Measurements from ENCODE around the gene TENT4B.

Gene TENT4B

DNA sequence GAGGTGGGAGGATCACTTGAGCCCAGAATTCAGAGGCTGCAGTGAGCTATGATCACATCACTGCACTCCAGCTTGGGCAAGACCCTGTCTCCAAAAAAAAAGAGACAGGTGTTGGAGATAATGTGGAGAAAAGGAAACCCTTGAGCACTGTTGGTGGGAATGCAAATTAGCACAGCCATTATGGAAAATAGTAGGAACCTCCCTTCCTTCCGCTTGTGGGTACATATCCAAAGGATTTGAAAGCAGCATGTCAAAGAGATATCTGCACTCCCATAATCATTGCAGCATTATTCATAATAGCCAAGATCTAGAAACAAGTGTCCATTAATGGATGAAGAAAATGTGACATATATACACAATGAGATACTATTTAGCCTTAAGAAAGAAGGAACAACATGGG, 103.5 kb downstream of the TENT4B start:
- no peak for DNase-seq (ENCODE audit: low read depth)

DNA sequence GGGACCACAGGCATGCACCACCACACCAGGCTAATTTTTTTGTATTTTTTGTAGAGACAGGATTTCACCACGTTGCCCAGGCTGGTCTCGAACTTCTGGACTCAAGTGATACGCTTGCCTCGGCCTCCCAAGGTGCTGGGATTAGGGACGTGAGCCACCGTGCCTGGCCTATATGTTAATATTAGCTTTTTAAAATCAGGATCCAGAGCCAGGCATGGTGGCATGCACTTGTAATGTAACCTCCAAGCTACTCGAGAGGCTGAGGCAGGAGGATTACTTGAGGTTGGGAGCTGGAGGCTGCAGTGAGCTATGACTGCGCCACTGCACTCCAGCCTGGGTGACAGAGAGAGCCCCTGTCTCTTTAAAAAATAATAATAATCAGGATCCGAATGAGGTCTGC, 104.8 kb downstream of the TENT4B start:
- DNase-seq (ENCODE audit: low read depth): no peak

DNA sequence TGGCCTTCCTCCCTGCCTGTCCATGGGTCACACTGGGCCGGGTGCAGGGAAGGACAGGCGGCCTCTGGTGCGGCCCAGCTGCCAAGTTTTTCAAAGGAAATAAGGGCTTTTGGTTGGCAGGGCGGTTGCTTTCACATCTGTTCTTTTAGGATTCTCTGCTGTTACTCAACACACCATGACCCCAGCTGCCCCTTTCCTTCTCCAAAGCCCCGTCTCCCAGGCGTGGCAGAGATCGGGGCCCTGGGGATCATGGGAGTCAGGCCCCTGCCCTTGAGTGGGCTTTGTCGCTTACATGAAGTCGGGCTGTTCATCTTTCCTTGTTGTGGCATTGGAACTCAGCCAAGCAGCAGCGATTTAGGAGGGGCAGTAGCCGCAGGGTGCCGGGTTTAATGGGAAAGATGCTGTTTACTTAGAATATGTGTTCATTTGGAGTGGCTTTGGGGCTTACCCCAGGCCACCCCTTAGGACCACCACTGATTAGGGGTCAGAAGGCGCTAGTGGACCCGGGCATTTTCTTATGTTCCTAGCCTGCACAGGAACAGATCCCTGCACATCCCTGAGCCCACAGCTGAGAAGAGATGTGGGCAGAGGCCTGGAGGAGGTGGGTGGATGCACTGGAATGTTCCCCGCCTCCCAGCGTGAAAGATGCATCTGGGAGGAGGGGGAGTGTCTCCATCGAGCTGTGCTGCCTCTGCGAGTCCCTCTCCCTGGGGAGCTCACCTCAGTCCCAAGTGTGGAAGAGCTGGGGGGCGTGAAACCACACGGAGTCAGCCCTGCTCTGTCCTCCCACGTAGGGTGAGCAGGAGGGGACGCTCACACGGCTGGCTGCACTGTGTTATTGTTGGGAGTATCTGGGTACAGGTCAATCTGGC, 106.5 kb downstream of the TENT4B start:
- DNase-seq (ENCODE audit: low read depth): no peak

DNA sequence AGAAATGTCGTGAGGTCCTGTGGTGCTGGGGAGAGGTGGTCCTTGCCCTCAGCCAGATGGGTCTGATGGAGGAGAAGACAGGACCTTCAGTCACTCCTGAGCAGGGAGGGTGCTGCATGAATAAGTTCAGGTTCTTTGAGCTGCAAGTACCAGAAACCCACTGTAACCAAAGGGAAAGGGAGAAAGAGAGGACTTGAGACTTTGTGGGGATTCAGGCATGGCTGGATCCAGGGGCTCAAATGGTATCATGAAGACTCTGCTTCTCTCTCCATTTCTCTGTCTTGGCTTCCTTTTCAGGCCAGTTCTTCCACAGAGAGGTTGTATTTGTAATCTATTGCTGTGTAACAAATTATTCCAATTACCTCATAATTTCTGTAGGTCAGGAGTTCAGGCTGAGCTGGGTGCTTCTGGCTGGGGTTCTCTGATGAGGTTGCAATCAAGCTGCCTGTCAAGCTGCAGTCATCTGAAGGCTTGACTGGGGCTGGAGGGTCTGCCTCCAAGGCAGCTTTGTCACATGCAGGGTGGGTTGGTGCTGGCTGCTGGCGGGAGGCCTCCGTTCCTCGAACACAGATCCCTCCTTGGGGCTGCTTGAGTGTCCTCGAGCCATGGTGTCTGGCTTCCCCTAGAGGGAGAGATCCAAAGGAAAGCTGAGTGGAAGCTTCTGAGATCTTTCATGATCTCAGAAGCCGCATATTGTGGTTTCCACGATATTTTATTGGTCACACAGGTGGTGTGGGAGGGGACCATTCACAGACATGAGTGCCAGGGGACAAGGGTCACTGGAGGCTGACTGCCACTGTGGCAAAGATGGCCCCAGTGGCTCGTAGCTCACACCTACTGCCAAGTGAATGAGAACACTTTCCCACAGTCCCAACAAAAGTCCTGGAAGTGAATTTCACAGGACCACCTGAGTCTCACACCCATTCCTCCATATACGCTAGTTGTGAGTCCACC, 107.4 kb downstream of the TENT4B start:
- DNase-seq (ENCODE audit: low read depth): no peak

DNA sequence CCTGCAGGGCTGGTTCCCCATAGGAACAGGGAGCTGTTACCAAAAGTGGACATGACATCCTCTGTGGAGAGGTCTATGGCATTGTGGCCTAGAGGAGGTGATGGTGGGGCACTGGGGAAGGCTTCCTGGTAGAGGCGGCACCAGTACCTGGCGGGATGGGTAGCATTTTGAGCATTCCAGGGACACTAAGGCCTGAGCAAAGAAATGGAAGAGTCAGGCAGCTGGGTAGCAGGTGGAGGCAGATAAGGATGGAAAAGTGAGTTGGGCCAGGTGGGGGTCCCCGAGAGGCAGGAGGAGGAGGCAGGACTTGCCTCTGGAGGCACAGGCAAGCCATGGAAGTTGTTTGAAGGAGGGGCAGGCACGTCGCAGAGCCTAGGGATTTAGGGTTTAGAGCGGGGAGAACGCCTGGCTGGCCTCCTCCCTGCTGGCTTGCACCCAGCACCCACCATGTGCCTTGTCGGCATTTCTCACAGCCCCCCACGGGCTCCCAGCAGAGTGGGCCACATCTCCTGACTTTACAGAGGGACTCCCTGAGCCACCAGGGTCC, 108.1 kb downstream of the TENT4B start:
- DNase-seq (ENCODE audit: low read depth): no peak

DNA sequence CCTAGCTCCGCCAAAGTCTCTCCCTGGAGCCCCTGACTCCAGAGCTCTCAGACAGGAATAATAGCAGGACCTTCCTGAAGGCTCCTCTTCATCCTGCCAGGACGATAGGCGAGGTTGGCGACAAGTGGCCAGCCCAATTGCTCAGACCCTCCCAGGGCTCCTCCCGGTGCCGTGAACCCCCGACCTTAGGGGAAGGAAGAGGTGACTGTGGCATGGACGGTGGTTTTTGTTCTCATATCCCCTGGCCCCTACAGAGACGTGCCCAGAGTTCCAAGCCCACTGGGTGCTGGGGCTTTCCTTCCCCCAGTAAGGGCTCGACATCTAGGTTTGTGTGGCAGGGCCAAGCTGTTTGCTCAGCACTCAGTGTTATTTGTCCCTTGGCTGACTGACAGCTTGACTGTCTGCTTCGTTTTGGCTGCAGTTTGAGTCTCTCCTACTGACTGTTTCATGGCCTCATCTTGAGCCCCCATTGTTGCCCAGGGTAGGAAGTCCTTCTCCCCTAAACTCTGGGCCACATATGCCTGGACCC, 108.7 kb downstream of the TENT4B start:
- DNase-seq (ENCODE audit: low read depth): no peak

DNA sequence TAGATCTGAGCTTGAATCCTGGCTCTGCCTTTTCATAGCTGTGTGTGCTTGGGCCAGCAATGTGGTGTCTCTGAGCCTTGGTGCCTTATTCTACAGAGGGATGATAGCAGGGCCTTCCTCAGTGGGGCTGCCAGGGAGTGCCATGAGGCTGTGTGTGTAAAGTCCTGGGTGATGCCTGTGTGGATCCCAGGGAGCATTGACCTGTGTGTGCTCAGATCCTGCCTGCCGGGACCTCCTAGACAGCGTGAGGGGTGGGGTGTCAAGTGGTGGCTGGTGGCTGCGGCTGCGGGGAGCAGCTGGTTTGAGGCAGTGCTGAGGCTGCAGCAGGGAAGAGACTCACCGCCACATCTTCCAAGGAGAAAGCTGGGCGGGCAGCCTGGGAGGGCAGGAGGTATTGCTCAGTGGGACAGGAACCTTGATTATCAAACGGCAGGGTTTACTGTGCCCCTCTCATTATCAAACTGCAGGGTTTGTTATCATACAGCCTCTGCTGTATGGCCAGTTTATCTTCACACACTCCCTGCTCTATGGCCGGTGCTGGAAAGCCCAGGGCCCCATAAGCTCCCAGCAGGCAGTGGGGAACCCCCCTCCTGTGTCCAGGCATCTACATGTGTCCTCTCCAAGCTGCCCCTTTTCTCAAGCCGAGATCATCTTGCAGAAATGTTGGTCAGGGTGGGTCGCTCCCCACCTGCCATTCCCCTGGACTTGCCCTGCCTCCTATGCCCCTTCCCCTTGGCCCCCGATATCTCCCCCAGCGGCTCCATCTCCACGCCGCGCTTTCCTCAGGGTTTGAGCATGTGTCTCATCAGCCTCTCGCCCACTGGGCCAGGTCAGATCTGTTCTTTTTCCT, 110.2 kb downstream of the TENT4B start:
- no peak for DNase-seq (ENCODE audit: low read depth)

DNA sequence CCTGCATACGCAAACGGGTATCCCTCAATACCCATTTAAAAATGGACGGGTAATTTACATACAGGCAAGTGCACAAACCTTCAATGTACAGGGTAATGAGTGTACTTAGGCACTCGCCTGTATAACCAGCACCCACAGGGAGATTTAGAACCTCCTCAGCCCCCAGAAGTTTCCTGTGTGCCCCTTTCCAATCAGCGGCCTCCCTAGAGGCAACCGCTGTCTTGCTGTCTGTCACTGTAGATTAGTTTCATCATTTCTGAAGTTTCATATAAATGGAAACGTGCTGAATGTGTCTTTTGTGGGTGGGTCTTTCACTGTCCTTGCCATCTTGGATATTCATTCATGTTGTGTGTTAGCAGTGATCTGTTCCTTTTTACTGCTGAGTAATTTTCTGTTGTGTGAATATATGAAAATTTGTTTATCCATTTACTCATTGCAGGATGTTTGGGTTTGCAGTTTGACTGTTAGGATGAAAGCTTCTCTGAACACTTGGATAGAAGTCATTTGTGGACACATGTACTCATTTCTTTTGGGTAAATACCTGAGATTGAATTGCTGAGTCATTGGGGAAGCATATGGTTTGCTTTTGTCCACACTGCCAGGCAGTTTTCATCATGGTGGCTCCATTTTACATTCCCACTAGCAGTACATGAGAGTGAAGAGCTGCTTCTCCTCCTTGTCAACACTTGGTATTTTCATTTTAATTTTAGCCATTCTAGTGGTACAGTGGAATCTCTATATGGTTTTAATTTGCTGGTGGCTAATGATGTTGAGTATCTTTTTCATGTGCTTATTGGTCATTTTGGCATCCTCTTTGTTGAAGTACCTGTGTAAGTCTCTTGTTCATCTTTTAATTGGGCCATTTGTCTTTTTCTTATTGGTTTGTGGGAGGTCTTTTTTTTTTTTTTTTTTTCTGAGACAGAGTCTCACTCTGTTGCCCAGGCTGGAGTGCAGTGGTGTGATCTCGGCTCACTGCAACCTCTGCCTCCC, 111.1 kb downstream of the TENT4B start:
- DNase-seq (ENCODE audit: low read depth): no peak

DNA sequence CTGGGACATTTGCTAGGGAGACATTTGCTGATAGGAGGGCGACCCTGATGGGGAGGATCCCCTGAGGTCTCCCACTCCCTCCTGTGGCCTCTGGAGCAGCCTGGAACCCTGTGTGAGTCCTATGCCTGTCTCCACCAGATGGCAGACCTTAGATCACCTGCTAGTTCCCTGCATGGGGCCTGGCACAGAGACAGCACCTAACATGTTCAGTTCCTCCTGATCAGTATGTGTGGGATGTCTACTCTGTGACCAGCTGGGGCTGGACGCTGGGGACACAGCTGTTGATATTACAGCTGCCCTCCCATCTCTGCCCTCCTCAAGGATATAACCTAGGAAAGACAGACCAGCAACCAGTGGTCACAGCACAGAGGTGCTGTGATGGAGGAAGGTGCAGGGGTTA, 112.2 kb downstream of the TENT4B start:
- DNase-seq (ENCODE audit: low read depth): no peak

DNA sequence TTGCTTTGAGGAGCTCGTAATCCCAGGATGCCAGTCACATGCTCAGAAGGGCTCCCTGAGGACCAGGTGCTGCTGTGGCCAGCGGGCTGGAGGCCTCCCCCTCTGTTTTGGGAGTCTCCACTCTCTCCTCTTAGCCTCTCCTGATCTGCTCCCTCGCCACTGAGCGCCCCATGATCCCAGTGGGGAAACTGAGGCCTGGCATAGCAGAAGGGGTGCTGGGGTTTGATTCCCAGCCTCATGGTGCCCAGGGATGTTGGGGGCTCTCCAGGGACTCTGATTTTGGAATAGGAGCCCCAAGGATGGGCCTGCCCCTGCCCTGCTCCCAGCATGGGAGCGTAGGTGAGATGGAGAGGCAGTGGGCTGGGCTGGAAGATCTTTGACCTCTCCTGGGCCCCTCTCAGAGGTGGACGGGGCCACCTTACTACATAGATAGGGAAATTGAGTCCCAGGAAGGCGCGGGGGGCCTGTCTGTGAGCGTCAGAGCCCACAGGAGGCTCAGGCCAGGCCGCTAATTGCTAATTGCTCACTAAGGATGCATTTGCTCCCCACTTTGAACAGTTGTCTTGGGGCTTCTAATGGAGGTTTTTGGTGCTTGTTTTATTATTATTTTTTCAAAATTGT, 112.7 kb downstream of the TENT4B start:
- no peak for DNase-seq (ENCODE audit: low read depth)

DNA sequence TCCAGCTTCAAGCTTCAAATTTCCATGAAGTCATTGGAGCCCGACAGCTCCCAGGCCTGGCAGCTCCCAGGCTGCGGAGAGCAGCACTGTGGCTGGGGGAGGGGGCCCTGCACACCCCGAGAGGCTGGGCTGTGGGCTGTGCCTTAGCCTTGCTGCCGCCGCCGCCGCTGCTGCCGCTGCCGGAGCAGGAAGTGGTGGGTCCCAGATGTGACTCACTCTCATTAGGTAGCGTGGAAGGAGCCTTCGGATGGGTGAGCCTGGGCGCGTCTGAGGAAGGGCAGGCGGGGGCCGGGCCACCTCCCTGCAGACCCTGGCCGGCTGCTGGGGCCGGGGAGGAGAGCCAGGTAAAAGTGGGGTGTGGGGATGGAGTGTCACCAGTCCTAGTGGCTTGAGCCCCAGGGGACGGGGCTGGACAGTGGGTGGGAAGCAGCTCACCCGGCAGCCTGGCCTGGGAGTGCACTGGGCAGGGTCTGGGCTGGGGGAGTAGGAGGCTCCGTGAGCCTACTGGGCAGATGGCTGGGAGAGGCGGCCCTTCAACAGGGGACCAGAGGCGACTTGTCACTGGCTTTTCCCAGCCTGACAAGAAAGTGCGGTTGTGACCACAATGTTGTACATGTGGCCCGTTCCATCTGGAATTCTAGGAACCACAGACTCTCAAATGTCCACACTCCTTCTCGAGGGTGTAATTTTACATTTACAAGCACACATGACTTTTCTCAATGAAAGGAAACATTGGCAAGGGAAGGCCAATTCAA, 113.4 kb downstream of the TENT4B start, which contains the start of gene ADCY7:
ADCY7 (plus strand) TSS at position 215 of the 755 bp plus-strand sequence. CDS start 21,629 bp downstream, outside the sequence.
- peak; percentile 71 for DNase-seq (ENCODE audit: low read depth)

DNA sequence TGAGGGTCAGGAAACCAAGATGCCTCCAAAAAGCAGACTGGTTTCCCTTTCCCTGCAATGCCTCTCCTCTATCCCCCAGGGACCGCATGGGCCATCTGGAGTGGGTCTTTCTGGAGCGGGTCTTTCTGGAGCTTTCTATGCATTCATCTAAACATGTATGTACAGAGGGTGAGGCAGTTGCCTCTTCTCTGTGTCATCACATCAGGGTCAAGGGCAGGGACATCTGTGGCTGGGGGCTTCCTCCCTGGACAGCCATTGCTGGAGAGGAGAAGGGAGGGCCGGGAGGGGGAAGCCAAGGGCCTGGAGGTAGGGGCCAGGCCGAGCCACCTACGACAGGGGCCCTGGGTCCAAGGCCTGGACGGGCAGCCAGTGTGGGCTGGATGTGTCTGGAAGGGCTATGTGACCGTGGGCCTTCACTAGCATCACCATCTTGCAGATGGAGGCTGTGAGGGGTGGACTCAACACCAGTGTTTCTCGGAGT, 114.1 kb downstream of the TENT4B start:
- no peak for DNase-seq (ENCODE audit: low read depth)

DNA sequence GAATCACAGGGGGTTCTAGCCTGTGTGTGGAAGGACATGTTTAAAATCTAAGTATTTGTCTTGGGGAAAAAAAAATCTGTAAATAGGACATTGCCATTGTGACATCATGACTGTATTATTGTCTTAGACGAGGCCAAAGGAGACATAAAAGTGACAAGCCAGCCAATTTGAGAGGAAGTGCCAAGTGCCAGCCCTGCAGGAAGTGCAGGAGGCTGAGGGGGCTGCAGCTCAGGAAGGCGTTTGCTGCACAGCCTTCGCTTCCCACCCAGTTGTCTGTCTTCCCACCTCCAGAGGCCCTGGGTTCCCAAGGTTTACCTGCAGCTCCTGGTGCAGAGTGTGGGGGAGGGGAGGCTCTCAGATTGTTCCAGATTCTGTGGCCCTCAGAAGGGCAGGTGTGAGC, 114.5 kb downstream of the TENT4B start:
- DNase-seq (ENCODE audit: low read depth): no peak

DNA sequence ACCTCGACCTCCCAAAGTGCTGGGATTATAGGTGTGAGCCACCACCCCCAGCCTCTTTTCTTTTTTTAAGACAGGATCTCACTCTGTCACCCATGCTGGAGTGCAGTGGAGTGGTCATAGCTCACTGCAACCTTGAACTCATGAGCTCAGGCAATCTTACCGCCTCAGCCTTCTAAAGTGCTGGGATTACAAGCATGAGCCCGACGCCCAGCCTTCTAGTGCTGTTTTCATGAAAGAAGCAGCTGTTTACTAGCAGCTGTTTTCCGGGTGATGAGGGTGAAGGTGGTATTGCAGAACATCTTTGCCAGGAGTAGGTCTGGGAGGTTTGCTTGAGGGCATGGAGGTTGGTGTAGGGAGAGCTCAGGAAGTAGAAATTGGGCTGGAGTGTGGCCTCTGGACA, 115.2 kb downstream of the TENT4B start:
- no peak for DNase-seq (ENCODE audit: low read depth)

DNA sequence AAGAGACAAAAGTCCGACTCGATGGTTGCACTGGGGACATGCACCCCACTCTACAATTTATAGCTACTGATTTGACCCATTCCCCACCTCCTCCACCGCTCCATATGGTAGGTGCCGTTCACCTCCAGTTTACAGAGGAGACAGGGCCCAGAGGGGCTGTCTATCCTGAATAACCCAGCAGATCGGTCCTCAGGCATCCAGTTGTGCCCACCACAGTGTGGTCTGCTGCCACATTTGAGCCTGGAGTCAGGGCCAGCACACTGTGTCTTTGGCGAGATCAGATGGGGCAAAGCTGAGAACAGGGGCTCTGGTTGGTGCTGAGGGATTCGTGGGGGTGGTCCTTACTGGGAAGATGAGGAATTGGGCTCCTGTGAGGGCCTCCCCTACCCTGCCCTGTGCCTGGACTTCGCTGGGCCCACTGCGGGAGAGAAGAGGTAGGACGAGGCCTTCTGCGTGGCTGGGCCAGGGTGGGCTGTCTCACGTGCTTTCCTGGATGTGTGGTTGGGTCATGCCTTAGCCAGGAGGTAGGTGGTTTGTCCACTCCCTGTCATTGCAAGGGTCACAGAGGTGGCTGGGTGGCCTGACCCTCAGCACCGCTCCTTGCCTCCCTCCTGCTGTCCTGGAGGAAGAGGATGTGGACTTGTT, 116.1 kb downstream of the TENT4B start:
- DNase-seq (ENCODE audit: low read depth): no peak

DNA sequence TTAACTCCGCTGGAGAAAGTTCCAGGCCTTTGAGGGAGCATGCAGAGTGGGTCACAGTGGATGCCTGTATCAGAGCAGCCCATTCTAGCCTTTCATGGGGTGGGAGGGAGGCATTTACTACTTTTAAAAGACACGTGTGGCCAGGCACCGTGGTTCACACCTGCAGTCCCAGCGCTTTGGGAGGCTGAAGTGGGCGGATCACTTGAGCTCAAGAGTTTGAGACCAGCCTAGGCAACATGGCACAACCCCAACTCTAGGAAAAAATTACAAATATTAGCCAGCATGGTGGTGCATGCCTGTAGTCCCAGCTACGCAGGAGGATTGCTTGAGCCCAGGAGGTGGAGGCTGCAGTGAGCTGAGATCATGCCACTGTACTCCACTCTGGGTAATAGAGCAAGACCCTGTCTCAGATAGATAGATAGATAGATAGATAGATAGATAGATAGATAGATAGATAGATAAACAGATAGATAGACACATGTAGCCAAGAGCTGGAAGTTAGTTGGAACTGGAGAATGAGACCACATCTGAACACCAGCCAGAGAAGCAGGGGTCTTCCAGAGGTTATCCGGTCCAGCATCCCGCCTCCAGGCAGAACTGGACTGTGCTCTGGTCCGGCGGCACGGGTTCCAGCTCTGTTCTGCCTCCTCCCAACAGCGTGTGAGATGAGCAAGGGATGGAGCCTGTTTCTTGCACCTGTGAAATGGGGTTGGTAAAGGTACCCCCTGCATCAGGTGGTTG, 116.8 kb downstream of the TENT4B start:
- DNase-seq (ENCODE audit: low read depth): no peak

DNA sequence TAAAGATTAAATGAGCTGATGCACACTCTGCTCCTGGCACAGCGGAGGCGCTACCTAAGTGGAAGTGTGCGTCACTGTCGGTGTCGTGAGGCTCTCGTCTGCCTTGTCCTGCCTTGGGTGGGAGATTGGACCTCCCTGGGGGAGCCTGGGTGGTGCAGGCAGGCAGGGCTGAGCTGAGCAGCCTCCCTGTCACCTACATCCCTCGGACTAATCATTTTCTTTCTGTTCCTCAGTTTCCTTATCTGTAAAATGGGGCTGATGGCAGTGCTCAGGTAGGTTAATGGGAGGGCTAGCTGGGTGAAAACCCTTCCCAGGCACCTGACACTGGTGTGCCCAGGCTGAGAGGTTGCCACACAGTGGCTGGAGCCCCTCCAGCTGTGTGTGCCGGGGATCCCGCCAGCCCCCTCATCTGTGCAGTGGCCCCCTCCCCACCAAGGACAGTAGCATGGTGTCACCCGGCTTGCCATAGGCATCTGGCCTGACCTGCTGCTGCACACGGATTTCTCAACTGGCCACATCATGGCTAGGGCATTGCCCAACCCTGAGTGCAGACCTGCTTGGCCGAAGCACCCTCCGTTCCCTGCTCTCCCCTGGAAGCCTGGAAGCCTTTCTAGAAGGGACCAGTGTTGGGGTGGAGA, 117.5 kb downstream of the TENT4B start:
- no peak for DNase-seq (ENCODE audit: low read depth)

All from activated T-cell treated with anti-CD3 and anti-CD28 coated beads for 1 hour (primary cell).